Hematopoietic multipotent progenitor cell treated with erythropoietin and hydrocortisone succinate and interleukin-3 and kit ligand, for 6 days (in vitro differentiated cells): ENCODE measurements around the gene LUC7L.
"Not testable (repeated sequence)": the region's sequence is repeated elsewhere in the genome, so short reads cannot be mapped to it uniquely, and the experiment has no call there.

Source experiments
- DNase-seq: peaks from one replicate; pipeline ENCODE4 v3.0.0-alpha.2; 2015

Gene LUC7L

GRCh38 chr16:178668-179015, 50.6 kb downstream of the LUC7L start:
- peak; percentile 68 for DNase-seq

DNA sequence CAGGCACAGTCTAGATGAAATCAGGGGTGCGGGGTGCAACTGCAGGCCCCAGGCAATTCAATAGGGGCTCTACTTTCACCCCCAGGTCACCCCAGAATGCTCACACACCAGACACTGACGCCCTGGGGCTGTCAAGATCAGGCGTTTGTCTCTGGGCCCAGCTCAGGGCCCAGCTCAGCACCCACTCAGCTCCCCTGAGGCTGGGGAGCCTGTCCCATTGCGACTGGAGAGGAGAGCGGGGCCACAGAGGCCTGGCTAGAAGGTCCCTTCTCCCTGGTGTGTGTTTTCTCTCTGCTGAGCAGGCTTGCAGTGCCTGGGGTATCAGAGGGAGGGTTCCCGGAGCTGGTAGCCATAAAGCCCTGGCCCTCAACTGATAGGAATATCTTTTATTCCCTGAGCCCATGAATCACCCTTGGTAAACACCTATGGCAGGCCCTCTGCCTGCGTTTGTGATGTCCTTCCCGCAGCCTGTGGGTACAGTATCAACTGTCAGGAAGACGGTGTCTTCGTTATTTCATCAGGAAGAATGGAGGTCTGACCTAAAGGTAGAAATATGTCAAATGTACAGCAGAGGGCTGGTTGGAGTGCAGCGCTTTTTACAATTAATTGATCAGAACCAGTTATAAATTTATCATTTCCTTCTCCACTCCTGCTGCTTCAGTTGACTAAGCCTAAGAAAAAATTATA, 51.1 kb downstream of the LUC7L start:
- peak; percentile 73 for DNase-seq

DNA sequence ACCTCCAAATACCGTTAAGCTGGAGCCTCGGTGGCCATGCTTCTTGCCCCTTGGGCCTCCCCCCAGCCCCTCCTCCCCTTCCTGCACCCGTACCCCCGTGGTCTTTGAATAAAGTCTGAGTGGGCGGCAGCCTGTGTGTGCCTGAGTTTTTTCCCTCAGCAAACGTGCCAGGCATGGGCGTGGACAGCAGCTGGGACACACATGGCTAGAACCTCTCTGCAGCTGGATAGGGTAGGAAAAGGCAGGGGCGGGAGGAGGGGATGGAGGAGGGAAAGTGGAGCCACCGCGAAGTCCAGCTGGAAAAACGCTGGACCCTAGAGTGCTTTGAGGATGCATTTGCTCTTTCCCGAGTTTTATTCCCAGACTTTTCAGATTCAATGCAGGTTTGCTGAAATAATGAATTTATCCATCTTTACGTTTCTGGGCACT, 51.8 kb downstream of the LUC7L start:
- DNase-seq: peak; percentile 57

DNA sequence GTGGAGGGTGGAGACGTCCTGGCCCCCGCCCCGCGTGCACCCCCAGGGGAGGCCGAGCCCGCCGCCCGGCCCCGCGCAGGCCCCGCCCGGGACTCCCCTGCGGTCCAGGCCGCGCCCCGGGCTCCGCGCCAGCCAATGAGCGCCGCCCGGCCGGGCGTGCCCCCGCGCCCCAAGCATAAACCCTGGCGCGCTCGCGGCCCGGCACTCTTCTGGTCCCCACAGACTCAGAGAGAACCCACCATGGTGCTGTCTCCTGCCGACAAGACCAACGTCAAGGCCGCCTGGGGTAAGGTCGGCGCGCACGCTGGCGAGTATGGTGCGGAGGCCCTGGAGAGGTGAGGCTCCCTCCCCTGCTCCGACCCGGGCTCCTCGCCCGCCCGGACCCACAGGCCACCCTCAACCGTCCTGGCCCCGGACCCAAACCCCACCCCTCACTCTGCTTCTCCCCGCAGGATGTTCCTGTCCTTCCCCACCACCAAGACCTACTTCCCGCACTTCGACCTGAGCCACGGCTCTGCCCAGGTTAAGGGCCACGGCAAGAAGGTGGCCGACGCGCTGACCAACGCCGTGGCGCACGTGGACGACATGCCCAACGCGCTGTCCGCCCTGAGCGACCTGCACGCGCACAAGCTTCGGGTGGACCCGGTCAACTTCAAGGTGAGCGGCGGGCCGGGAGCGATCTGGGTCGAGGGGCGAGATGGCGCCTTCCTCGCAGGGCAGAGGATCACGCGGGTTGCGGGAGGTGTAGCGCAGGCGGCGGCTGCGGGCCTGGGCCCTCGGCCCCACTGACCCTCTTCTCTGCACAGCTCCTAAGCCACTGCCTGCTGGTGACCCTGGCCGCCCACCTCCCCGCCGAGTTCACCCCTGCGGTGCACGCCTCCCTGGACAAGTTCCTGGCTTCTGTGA, 52.5 kb downstream of the LUC7L start, which contains the start of gene HBA1:
Gene HBA1 (plus strand): TSS at position 204 of the 906 bp plus-strand sequence. CDS start 37 bp downstream, at position 241.
- not testable (repeated sequence) for DNase-seq

DNA sequence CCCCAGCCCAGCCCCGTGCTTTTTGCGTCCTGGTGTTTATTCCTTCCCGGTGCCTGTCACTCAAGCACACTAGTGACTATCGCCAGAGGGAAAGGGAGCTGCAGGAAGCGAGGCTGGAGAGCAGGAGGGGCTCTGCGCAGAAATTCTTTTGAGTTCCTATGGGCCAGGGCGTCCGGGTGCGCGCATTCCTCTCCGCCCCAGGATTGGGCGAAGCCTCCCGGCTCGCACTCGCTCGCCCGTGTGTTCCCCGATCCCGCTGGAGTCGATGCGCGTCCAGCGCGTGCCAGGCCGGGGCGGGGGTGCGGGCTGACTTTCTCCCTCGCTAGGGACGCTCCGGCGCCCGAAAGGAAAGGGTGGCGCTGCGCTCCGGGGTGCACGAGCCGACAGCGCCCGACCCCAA, 53.2 kb downstream of the LUC7L start:
- DNase-seq: not testable (repeated sequence)

DNA sequence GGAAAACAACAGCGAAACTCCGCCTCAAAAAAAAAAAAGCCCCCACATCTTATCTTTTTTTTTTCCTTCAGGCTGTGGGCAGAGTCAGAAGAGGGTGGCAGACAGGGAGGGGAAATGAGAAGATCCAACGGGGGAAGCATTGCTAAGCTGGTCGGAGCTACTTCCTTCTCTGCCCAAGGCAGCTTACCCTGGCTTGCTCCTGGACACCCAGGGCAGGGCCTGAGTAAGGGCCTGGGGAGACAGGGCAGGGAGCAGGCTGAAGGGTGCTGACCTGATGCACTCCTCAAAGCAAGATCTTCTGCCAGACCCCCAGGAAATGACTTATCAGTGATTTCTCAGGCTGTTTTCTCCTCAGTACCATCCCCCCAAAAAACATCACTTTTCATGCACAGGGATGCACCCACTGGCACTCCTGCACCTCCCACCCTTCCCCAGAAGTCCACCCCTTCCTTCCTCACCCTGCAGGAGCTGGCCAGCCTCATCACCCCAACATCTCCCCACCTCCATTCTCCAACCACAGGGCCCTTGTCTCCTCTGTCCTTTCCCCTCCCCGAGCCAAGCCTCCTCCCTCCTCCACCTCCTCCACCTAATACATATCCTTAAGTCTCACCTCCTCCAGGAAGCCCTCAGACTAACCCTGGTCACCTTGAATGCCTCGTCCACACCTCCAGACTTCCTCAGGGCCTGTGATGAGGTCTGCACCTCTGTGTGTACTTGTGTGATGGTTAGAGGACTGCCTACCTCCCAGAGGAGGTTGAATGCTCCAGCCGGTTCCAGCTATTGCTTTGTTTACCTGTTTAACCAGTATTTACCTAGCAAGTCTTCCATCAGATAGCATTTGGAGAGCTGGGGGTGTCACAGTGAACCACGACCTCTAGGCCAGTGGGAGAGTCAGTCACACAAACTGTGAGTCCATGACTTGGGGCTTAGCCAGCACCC, 54.0 kb downstream of the LUC7L start:
- DNase-seq: peak; percentile 93

- peak; percentile 70 for DNase-seq
These were observed 55.1 kb downstream of the LUC7L start for GRCh38 chr16:173928-174769.

GRCh38 chr16:173211-173854, 55.9 kb downstream of the LUC7L start:
- not testable (repeated sequence) for DNase-seq

- not testable (repeated sequence) for DNase-seq
These were observed 56.8 kb downstream of the LUC7L start, which contains the start of gene HBA2 for GRCh38 chr16:172374-172941. TSS of gene HBA2 (plus strand) at chr16:172876. CDS start at chr16:172913, 37 bp downstream.

DNA sequence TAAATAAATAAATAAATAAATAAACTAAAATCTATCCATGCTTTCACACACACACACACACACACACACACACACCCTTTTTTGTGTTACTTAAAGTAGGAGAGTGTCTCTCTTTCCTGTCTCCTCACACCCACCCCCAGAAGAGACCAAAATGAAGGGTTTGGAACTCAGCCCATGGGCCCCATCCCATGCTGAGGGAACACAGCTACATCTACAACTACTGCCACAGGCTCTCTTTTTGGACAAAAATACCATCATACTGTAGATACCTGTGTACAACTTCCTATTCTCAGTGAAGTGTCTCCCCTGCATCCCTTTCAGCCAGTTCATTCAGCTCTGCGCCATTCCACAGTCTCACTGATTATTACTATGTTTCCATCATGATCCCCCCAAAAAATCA, 58.5 kb downstream of the LUC7L start:
- DNase-seq: no peak

DNA sequence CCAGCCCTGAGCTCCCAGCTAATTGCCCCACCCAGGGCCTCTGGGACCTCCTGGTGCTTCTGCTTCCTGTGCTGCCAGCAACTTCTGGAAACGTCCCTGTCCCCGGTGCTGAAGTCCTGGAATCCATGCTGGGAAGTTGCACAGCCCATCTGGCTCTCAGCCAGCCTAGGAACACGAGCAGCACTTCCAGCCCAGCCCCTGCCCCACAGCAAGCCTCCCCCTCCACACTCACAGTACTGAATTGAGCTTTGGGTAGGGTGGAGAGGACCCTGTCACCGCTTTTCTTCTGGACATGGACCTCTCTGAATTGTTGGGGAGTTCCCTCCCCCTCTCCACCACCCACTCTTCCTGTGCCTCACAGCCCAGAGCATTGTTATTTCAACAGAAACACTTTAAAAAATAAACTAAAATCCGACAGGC, 59.2 kb downstream of the LUC7L start:
- DNase-seq: peak; percentile 47

- no peak for DNase-seq
These were observed 60.2 kb downstream of the LUC7L start for GRCh38 chr16:169014-169413.

- DNase-seq: no peak
These were observed 60.8 kb downstream of the LUC7L start for GRCh38 chr16:168424-168823.

DNA sequence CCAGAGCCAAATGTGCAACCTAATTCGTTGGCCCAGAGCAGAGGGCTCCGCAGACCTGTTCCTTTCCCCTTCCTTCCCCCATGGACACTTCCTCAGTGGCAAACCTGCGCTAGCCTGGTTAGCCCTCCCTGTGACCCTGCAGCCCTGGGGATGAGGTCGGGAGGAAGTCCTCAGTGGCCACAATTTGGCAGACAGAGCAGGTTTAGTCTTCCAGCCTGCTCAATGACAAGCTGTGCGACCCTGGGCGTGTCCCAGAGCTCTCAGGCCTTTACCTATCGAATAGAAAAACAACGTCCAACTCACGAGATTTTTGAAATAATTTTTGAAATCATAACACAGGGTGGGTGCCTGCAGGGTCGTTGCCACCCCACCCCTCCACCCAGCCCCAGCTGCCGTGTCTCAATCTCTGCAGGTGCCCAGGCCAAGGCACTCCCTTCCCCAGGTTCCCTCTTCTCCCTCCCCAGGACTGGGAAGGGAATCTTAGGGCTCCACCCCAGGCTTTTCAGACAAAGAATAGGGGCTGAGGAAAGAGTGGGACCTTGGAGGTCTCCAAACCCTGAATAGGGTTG, 62.0 kb downstream of the LUC7L start:
- no peak for DNase-seq

DNA sequence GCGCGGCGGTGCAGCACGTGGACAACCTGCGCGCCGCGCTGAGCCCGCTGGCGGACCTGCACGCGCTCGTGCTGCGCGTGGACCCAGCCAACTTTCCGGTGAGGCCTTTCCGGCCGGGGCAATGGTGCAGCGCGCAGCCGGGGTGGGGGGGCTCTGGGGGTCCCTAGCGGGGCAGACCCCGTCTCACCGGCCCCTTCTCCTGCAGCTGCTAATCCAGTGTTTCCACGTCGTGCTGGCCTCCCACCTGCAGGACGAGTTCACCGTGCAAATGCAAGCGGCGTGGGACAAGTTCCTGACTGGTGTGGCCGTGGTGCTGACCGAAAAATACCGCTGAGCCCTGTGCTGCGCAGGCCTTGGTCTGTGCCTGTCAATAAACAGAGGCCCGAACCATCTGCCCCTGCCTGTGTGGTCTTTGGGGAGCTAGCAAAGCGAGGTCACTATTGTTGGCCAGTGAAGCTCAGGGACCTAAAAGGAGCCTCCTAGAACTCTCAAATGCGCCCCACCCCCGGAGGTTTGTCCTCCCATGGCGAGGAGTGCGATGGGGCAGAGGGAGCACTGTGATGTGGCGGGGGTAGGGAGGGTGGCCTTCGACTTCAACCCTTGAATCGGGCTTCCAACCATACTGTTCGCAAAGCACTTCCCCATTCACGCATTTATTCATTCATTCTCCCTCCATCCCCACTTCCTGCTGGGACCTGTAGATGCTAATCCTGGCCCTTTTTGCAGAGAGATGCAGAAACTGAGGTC, 62.7 kb downstream of the LUC7L start:
- peak; percentile 42 for DNase-seq

- peak; percentile 78 for DNase-seq
These were observed 63.5 kb downstream of the LUC7L start, which contains the start of gene HBM for GRCh38 chr16:165539-166374. TSS of gene HBM (plus strand) at chr16:165978. CDS start at chr16:165998, 20 bp downstream.

GRCh38 chr16:164827-165538, 64.3 kb downstream of the LUC7L start:
- no peak for DNase-seq
